MM.1S (cell line): ENCODE results near the gene TCF7L2.

Experiments used
- CTCF ChIP-seq: fragments of 300-600 bp; sonication (generic); IDR thresholded peaks from 2 replicates; pipeline ENCODE4 v1.5.1; 2016; ENCODE audit warnings: antibody characterized with exemption, low read length, mixed read lengths
- EZH2 ChIP-seq: fragments of 300-600 bp; sonication (generic); optimal IDR thresholded peaks from 2 replicates; pipeline ENCODE3; 2017; ENCODE audit warnings: low read depth, mild to moderate bottlenecking, antibody characterized with exemption, low read length, mixed read lengths
- EZH2phosphoT487 ChIP-seq: fragments of 300-600 bp; sonication (generic); IDR thresholded peaks from 2 replicates; pipeline ENCODE4 v1.6.1; 2018; ENCODE audit warnings: antibody characterized with exemption, low read length

GRCh38 chr10:113093188-113094113 lies 143.4 kb downstream of the TCF7L2 start:
- TF ChIP-seq CTCF (no peak), EZH2 (no peak), EZH2phosphoT487 (no peak)
